Measurements from ENCODE around the gene EPB41. TPM values are rescaled to one million over a fixed set of nuclear protein-coding genes. Genes with fewer than 3 reads are reported as not detected.

The EPB41 gene
- total and polyA plus RNA-seq, 2 of the 4 experiments (the other 2 are of a cell fraction) = 4.6 to 10.0 TPM

DNA sequence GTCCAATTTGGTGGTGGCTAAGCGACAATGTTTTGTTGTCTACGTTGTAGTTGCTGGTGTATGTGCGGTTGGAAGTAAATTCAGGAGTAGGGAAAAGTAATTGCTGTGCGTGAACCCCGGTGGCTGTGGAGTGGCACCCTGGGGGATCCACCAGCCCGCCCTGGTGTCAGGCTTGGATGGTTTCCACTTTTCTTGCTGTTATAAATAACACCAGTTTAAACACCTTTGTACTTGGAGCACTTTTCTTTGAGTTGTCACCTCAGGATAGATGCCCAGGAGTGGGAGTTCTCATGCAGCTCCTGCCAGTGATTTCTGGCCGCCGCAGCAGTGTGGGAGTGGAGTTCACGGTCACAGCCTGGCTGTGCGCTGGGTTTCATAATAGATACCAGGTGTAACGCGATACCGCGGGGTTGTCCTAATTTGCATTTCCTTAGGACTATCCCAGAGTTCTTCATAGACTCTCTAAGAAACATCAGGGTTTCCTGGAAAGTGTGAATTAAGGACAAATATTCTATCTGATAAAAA is 222.1 kb downstream of the EPB41 start:
- H2BK5ac ChIP-seq (ENCODE audit: low read depth, low read length, poor library complexity, severe bottlenecking) = no peak overlapping the region
- H3K27me3 ChIP-seq (ENCODE audit: control insufficient read depth, insufficient read depth, low read length) = 0 out of 2 replicates have a peak, but pooled peaks cover 2% of the 10 kb centered on the region
- no peak overlapping the region for H2AK5ac ChIP-seq (ENCODE audit: low read depth, low read length)
- no TSS peak for BruUV-seq (replicated peaks)
- in situ Hi-C loops (cut with MboI; ENCODE audit: low sequenced_read_pairs) = no loop called here
- no peak overlapping the region for H3K27ac ChIP-seq (ENCODE audit: insufficient read depth, low read length)
- no peaks in the 10 kb centered on the region for H3K9me1 ChIP-seq (ENCODE audit: insufficient read depth, low read length)
- DNase-seq (peak; percentile 58), ATAC-seq (ENCODE audit: low read depth) (no peak; the same call in 1 of the 2 replicates)
- no peaks in the 10 kb centered on the region for H4K20me1 ChIP-seq (ENCODE audit: insufficient read depth, low read length)
- no peak overlapping the region for H3K9ac ChIP-seq (ENCODE audit: low read depth, low read length)
- H4K8ac ChIP-seq (ENCODE audit: low read depth in 2 of 2, low read length in 2 of 2) = no peak overlapping the region
- H3K79me1 ChIP-seq (ENCODE audit: low read depth in 1 of 2, low read length in 2 of 2) = no peaks in the 10 kb centered on the region
- no peaks in the 10 kb centered on the region for H3K36me3 ChIP-seq (ENCODE audit: control insufficient read depth, insufficient read depth, low read length)
- TF ChIP-seq CEBPB (IDR thresholded peaks at IDR 0.05; ENCODE audit: low read depth, low read length) = no peak
- TF ChIP-seq SMC3 (IDR thresholded peaks at IDR 0.05; ENCODE audit: low read depth, low read length) = no peak
- no peak for TF ChIP-seq MAZ (IDR thresholded peaks at IDR 0.05; ENCODE audit: borderline replicate concordance, low read depth, low read length)
- TF ChIP-seq NFE2L2 (IDR thresholded peaks at IDR 0.05; ENCODE audit: low read depth, low read length) = no peak
- TF ChIP-seq, protein P1, sequence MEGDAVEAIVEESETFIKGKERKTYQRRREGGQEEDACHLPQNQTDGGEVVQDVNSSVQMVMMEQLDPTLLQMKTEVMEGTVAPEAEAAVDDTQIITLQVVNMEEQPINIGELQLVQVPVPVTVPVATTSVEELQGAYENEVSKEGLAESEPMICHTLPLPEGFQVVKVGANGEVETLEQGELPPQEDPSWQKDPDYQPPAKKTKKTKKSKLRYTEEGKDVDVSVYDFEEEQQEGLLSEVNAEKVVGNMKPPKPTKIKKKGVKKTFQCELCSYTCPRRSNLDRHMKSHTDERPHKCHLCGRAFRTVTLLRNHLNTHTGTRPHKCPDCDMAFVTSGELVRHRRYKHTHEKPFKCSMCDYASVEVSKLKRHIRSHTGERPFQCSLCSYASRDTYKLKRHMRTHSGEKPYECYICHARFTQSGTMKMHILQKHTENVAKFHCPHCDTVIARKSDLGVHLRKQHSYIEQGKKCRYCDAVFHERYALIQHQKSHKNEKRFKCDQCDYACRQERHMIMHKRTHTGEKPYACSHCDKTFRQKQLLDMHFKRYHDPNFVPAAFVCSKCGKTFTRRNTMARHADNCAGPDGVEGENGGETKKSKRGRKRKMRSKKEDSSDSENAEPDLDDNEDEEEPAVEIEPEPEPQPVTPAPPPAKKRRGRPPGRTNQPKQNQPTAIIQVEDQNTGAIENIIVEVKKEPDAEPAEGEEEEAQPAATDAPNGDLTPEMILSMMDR (conservative IDR thresholded peaks at IDR 0.05; ENCODE audit: low read depth, low read length) = no peak
- no peak for TF ChIP-seq MAFK (IDR thresholded peaks at IDR 0.05; ENCODE audit: low read depth, low read length)
- no peak for TF ChIP-seq USF2 (IDR thresholded peaks at IDR 0.05; ENCODE audit: low read depth, low read length)
- no peak for TF ChIP-seq CHD1 (IDR thresholded peaks at IDR 0.05; ENCODE audit: low read depth, low read length)
- no peak for TF ChIP-seq MXI1 (IDR thresholded peaks at IDR 0.05; ENCODE audit: borderline replicate concordance, low read depth, low read length)
- TF ChIP-seq POLR2A (IDR thresholded peaks at IDR 0.05; ENCODE audit: low read depth, low read length) = no peak
- TF ChIP-seq, protein P2, sequence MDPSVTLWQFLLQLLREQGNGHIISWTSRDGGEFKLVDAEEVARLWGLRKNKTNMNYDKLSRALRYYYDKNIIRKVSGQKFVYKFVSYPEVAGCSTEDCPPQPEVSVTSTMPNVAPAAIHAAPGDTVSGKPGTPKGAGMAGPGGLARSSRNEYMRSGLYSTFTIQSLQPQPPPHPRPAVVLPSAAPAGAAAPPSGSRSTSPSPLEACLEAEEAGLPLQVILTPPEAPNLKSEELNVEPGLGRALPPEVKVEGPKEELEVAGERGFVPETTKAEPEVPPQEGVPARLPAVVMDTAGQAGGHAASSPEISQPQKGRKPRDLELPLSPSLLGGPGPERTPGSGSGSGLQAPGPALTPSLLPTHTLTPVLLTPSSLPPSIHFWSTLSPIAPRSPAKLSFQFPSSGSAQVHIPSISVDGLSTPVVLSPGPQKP (IDR thresholded peaks at IDR 0.05; ENCODE audit: borderline replicate concordance, low read depth, low read length) = no peak
- TF ChIP-seq RAD21 (IDR thresholded peaks at IDR 0.05; ENCODE audit: low read length) = no peak
- TF ChIP-seq FOS (IDR thresholded peaks at IDR 0.05; ENCODE audit: low read depth, low read length) = no peak
- TF ChIP-seq RCOR1 (IDR thresholded peaks at IDR 0.05; ENCODE audit: insufficient replicate concordance, low read length) = no peak
- no peak for TF ChIP-seq BHLHE40 (IDR thresholded peaks at IDR 0.05; ENCODE audit: low read depth, low read length)
- TF ChIP-seq RFX5 (IDR thresholded peaks at IDR 0.05; ENCODE audit: low read depth, low read length) = no peak
- no peak overlapping the region for H2BK15ac ChIP-seq (ENCODE audit: low read depth, low read length)
- H3K4me1 ChIP-seq (ENCODE audit: control insufficient read depth, insufficient read depth, low read length) = no peaks in the 10 kb centered on the region; the same call in 1 of the 2 replicates
- POLR2A ChIA-PET (ENCODE audit: unreplicated experiment) = no interaction called here
- intact Hi-C loops (cut with micrococcal nuclease) = no loop called here
- dilution Hi-C loops (cut with HindIII; ENCODE audit: low sequenced_read_pairs, unreplicated experiment) = no loop called here
- H4K91ac ChIP-seq (ENCODE audit: insufficient read depth, low read depth, low read length) = no peak overlapping the region
- H3K18ac ChIP-seq (ENCODE audit: low read depth, low read length) = no peak overlapping the region
- H3K4me3 ChIP-seq (ENCODE audit: insufficient read depth, low read depth, low read length) = no peak overlapping the region
- no peak overlapping the region for H3K23ac ChIP-seq (ENCODE audit: low read depth, low read length)
- no peak overlapping the region for H2AK9ac ChIP-seq (replicated peaks; ENCODE audit: low read depth, low read length, poor library complexity)
- no peak overlapping the region for H4K5ac ChIP-seq (ENCODE audit: low read depth, low read length)
- no peak overlapping the region for H2BK120ac ChIP-seq (ENCODE audit: low read depth, low read length)
- H2BK20ac ChIP-seq (ENCODE audit: low read depth, low read length) = no peak overlapping the region
- CTCF ChIA-PET = no interaction called here
- no peak overlapping the region for H3K4ac ChIP-seq (ENCODE audit: low read depth, low read length)
- no peaks in the 10 kb centered on the region for H3K9me3 ChIP-seq (ENCODE audit: control insufficient read depth, insufficient read depth, low read length)
- WGBS, 2 experiments (ENCODE audit: extremely low coverage in 2 of 2, insufficient read length in 1 of 2) = no CpG with 5 or more reads among the region's 14 CpGs
- H3K4me2 ChIP-seq (ENCODE audit: low read depth, low read length) = no peak overlapping the region
- H3K14ac ChIP-seq (replicated peaks; ENCODE audit: low read depth, low read length) = no peak overlapping the region
- H2AFZ ChIP-seq (replicated peaks; ENCODE audit: low read length, poor library complexity) = no peak overlapping the region
- no peak overlapping the region for H3K56ac ChIP-seq (ENCODE audit: extremely low read depth, insufficient read depth, low read length)

Measured in IMR-90 (cell line).